NB4 (cell line): ENCODE measurements around the gene LPP.

ENCODE experiments used
- DNase-seq: peaks from one replicate; pipeline ENCODE4 v3.0.0; 2010; ENCODE audit warnings: low read depth
- H3K4me3 ChIP-seq: one replicate; pipeline ENCODE4 v1.5.1; 2011; ENCODE audit warnings: mild to moderate bottlenecking, low read depth, low read length, moderate library complexity
- MYC ChIP-seq: IDR thresholded peaks from 2 replicates; pipeline ENCODE4 v1.6.1; 2011; ENCODE audit warnings: low read depth, low read length
- POLR2A ChIP-seq: IDR thresholded peaks from 2 replicates; pipeline ENCODE4 v1.6.1; 2011; ENCODE audit warnings: mild to moderate bottlenecking; ENCODE audit not compliant: insufficient read length; ENCODE audit errors: extremely low read depth
- TF ChIP-seq, protein P1 (sequence below): IDR thresholded peaks from one replicate; pipeline ENCODE4 v1.5.1; 2012; ENCODE audit warnings: low read depth, low read length
- TF ChIP-seq, protein P2 (sequence below): IDR thresholded peaks from 2 replicates; pipeline ENCODE4 v1.6.1; 2011; ENCODE audit warnings: low read depth, low read length

The LPP gene

DNA sequence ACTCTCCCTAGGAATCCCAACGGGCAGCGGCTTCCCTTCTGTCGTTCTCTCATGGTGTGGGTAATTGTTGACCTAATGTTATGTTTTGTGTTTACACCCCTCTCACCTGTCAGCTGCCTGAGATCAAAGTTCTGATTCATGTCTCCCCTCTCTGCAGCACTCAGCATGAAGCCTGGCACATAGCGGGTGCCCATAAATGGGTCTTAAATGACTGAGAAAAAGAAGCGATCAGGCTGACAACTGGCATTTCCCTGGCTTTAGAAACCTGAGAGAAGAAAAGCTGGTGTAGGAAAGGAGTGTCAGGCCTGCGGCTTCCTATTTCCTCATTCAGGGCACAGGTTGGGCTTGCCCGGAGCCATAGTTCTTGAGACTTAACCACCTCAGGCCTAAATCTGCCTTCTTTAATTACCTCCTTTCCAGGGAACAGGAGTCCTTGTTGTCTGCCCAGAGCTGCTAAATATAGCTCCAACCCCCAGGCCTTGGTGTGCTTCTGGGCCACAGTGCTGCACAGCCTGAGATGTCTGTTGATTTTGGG is 31.8 kb downstream of the LPP start:
- TF ChIP-seq, protein P1, sequence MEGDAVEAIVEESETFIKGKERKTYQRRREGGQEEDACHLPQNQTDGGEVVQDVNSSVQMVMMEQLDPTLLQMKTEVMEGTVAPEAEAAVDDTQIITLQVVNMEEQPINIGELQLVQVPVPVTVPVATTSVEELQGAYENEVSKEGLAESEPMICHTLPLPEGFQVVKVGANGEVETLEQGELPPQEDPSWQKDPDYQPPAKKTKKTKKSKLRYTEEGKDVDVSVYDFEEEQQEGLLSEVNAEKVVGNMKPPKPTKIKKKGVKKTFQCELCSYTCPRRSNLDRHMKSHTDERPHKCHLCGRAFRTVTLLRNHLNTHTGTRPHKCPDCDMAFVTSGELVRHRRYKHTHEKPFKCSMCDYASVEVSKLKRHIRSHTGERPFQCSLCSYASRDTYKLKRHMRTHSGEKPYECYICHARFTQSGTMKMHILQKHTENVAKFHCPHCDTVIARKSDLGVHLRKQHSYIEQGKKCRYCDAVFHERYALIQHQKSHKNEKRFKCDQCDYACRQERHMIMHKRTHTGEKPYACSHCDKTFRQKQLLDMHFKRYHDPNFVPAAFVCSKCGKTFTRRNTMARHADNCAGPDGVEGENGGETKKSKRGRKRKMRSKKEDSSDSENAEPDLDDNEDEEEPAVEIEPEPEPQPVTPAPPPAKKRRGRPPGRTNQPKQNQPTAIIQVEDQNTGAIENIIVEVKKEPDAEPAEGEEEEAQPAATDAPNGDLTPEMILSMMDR, result no peak
- no peak for TF ChIP-seq POLR2A
- TF ChIP-seq, protein P2, sequence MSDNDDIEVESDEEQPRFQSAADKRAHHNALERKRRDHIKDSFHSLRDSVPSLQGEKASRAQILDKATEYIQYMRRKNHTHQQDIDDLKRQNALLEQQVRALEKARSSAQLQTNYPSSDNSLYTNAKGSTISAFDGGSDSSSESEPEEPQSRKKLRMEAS, result no peak
- no peak for TF ChIP-seq MYC
- H3K4me3 ChIP-seq, result no peak overlapping the region
- DNase-seq, result no peak

DNA sequence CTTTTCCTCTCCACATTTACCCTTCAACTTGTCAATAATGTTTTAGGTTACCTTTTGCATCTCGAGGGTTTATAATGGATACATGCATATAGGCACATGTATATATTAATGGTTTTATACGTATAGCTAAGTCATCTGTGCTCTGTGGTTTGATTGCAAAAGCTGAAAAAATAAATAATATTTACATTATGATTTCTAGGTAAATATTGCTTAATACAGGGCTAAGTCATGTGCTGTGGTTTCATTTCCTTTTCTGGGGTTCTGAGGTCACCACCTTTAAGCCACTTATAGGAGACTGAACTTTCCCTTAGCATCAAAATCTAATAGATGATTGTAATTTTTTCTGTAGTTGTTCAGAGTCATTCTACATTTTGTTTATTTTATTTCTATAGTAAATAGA is 33.1 kb downstream of the LPP start:
- H3K4me3 ChIP-seq, result no peak overlapping the region
- peak; percentile 26 for DNase-seq
- TF ChIP-seq POLR2A (no peak), MYC (no peak)
- TF ChIP-seq, protein P2, result no peak
- TF ChIP-seq, protein P1, result no peak

DNA sequence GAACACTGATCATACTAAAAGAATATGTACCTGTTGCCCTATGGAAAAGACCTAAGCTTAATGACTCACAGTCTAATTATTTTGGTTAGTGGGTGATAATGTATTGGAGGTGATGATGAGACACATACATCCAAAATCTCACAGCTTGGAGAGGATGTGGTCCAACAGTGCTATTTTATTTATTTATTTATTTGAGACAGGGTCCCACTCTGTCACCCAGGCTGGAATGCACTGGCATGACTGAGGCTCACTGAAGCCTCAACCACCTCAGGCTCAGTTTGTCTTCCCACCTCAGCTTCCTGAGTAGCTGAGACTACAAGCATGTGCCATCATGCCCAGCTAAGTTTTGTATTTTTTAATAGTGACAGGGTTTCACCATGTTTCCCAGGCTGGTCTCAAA is 35.0 kb downstream of the LPP start:
- no peak for DNase-seq
- no peak overlapping the region for H3K4me3 ChIP-seq
- TF ChIP-seq MYC (no peak), POLR2A (no peak)
- TF ChIP-seq, protein P2, result no peak
- TF ChIP-seq, protein P1, result no peak

DNA sequence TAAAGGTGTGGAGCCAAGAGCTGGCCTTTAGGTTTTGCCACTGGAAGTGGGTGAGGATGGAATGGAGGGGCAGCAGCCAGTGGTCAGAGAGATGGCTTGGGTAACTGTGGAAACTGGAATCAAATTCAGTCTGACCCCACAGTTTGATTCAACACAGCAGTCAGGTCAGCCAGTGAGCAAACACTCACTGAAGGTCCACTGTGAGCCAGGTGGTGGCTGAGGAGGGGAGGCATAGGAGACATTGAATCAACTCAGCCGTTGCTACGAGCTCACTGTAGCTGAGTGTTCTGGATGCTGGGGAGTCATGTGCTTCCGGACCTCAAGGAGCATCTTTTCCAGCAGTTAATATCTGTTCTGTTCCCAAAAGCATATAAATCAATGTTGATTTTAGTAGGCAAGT is 37.5 kb downstream of the LPP start:
- TF ChIP-seq MYC (no peak), POLR2A (no peak)
- TF ChIP-seq, protein P1, result no peak
- TF ChIP-seq, protein P2, result no peak
- no peak for DNase-seq

DNA sequence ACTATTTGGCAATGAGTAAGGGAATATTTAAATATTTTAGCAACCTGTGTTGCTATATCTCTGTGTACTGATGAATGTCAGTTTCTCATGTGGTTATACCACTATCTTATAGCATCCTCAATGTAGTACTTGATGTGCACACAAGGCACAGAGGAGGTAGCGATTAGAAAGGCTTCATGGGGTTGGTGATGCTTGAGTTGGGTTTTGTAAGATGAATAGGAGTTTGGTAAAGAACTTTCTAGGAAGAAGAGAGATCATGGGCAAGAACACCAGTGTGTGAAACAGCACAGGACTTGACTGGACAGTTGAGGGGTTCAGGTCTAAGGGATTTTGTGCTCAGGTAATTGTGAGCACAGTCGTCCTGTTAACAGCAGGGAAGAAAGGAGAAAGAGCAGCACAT is 38.1 kb downstream of the LPP start:
- no peak overlapping the region for H3K4me3 ChIP-seq
- TF ChIP-seq POLR2A (no peak), MYC (no peak)
- TF ChIP-seq, protein P1, result no peak
- TF ChIP-seq, protein P2, result no peak
- DNase-seq, result no peak

More for the DNA sequence above, 37.5 kb downstream of the LPP start:
- H3K4me3 ChIP-seq, result no peak overlapping the region
